Measurements from ENCODE around the gene COL21A1.

DNA sequence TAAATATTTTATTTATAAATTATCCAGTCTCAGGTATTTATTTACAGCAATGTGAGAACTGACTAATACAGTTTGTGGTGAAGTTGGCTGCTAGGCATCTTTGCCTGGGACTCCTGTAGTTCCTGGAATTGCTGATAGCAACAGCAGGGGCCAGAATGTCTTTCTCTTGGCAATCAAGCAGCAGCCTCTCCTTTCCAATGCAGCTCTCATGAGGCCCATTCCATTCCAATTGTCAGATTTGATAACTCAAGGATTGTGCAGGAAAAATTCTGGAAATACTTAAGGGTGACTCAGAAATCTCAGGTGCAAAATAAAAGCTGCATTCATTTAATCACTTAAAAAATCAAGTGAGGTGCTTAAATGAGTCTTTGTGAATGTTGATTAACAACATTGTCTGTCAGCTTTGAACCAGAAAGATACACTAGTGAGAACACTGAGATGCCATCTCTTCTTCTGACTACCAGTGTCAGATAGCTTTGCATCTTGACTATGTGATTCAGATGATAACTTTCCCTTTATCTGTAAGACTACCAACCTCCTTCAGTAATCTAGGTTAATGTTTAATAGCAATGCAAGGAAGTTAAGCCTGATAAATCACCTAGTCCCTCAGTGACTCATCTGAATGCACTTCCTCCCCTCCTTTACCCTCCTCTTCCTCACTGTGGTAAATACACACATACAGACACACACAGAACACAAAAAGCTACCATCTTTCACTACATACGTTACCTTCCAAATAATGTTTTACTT lies 32.1 kb upstream of the COL21A1 start:
- no peak for TF ChIP-seq EZH2phosphoT487 (IDR thresholded peaks at IDR 0.05; ENCODE audit: borderline replicate concordance, low read length)
- TF ChIP-seq, protein P1, sequence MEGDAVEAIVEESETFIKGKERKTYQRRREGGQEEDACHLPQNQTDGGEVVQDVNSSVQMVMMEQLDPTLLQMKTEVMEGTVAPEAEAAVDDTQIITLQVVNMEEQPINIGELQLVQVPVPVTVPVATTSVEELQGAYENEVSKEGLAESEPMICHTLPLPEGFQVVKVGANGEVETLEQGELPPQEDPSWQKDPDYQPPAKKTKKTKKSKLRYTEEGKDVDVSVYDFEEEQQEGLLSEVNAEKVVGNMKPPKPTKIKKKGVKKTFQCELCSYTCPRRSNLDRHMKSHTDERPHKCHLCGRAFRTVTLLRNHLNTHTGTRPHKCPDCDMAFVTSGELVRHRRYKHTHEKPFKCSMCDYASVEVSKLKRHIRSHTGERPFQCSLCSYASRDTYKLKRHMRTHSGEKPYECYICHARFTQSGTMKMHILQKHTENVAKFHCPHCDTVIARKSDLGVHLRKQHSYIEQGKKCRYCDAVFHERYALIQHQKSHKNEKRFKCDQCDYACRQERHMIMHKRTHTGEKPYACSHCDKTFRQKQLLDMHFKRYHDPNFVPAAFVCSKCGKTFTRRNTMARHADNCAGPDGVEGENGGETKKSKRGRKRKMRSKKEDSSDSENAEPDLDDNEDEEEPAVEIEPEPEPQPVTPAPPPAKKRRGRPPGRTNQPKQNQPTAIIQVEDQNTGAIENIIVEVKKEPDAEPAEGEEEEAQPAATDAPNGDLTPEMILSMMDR (IDR thresholded peaks at IDR 0.05; ENCODE audit: low read depth, low read length, poor library complexity, severe bottlenecking) = no peak
